Colonic mucosa (tissue), 4 donors: ENCODE results near the gene PACS1. TPM values are rescaled to one million over a fixed set of nuclear protein-coding genes. Genes with fewer than 3 reads are reported as not detected.

Experiments
- DNase-seq: peaks from one replicate; pipeline ENCODE4 v3.0.0-alpha.2; 2020
- H3K27ac ChIP-seq: fragments of 200-600 bp; one replicate; pipeline ENCODE4 v1.8.0; 2021
- H3K27me3 ChIP-seq: fragments of 200-600 bp; one replicate; pipeline ENCODE4 v1.8.0; 2021
- H3K36me3 ChIP-seq: fragments of 200-600 bp; one replicate; pipeline ENCODE4 v1.8.0; 2021
- H3K4me1 ChIP-seq: fragments of 200-600 bp; one replicate; pipeline ENCODE4 v1.8.0; 2021; ENCODE audit warnings: mild to moderate bottlenecking
- H3K4me3 ChIP-seq: fragments of 200-600 bp; one replicate; pipeline ENCODE4 v1.8.0; 2021
- H3K9ac ChIP-seq, 2 donors: one replicate each; pipeline ENCODE4 v1.7.0; 2013; ENCODE audit warnings: control low read depth in 2 of 2, low read depth in 2 of 2, low read length in 2 of 2
- H3K9me3 ChIP-seq: fragments of 200-600 bp; one replicate; pipeline ENCODE4 v1.8.0; 2021
- intact Hi-C: fragments of 100-400 bp; cut with DNase I; formaldehyde crosslinking; loops from one replicate; pipeline ENCODE4 v1.14.1; 2022
- total RNA-seq, 2 donors: library from RNA; stranded (reverse); fragmentation: NEBNext Ultra II Directional in 1 of 2; extraction: Animal tissue kit (Norgen Biotek cat#: 25700) in 1 of 2; gene quantifications; one replicate each; pipeline ENCODE4 v1.2.1, GENCODE V29; 2021
- TF ChIP-seq, protein P1 (sequence below): fragments of 200-600 bp; IDR thresholded peaks from one replicate; pipeline ENCODE4 v1.8.0; 2022; ENCODE audit warnings: antibody characterized with exemption, mild to moderate bottlenecking
- donor health status: healthy.
- donor health status: DM: no; HTN: no; CAD: no.
- donor health status: DM: no; HTN: no; CAD: no.

Gene PACS1
- total RNA-seq, 2 donors from 2014 or later = 10.1 to 20.9 TPM

DNA sequence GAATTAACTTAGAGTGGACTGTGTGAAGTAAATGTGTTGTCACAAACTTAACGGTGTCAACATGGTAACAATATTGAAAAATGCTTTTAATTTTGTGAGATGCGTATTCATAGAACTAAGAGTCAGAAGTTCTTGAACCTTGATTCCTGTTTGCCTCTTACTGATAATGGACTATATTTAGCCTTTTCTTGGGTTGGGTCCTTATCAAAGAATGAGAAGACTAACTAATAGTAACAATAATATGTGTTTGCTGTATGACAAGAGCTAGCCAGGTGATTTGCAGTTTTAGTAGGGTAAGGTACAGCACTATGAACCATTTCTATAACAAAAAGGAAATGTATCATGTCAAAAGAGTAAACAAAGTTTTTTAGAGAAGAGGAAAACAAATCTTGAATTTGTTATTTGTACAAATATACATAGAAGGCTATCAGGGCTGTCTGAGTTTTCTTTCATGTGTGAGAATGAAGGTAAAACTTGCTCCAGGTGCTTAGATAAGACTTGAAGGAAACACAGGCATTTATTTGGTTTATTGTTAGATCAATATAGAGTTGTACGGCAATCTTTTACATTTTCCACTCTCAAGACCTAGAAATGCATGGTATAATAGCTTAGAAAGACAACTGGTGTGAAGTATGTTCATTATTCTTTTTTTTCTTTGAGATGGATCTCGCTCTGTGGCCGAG is 74.1 kb downstream of the PACS1 start:
- H3K4me3 ChIP-seq = no peak overlapping the region
- TF ChIP-seq, protein P1, sequence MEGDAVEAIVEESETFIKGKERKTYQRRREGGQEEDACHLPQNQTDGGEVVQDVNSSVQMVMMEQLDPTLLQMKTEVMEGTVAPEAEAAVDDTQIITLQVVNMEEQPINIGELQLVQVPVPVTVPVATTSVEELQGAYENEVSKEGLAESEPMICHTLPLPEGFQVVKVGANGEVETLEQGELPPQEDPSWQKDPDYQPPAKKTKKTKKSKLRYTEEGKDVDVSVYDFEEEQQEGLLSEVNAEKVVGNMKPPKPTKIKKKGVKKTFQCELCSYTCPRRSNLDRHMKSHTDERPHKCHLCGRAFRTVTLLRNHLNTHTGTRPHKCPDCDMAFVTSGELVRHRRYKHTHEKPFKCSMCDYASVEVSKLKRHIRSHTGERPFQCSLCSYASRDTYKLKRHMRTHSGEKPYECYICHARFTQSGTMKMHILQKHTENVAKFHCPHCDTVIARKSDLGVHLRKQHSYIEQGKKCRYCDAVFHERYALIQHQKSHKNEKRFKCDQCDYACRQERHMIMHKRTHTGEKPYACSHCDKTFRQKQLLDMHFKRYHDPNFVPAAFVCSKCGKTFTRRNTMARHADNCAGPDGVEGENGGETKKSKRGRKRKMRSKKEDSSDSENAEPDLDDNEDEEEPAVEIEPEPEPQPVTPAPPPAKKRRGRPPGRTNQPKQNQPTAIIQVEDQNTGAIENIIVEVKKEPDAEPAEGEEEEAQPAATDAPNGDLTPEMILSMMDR = no peak
- no peaks in the 10 kb centered on the region for H3K4me1 ChIP-seq
- H3K27ac ChIP-seq = no peak overlapping the region
- no peaks in the 10 kb centered on the region for H3K9me3 ChIP-seq
- no peaks in the 10 kb centered on the region for H3K27me3 ChIP-seq
- DNase-seq = no peak
- H3K36me3 ChIP-seq = no peaks in the 10 kb centered on the region
- intact Hi-C loops = no loop called here
- no peak overlapping the region for H3K9ac ChIP-seq

DNA sequence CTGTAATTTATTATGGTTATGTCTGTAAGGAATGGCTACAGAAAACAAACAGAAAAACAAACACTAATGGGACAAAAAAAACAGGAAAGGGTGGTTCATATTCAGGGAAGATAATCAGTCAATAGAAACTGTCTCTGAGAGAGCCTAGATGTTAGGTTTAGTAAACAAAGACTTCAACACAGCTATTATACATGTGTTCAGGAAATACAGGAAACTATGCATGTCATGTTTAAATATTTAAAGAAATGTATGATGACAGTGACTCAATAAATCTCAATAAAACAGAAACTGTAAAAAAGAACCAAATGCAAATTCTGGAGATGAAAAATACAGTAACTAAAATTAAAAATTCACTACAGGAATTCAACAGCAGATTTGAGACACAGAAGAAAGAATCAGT is 76.0 kb downstream of the PACS1 start:
- no peak overlapping the region for H3K9ac ChIP-seq

DNA sequence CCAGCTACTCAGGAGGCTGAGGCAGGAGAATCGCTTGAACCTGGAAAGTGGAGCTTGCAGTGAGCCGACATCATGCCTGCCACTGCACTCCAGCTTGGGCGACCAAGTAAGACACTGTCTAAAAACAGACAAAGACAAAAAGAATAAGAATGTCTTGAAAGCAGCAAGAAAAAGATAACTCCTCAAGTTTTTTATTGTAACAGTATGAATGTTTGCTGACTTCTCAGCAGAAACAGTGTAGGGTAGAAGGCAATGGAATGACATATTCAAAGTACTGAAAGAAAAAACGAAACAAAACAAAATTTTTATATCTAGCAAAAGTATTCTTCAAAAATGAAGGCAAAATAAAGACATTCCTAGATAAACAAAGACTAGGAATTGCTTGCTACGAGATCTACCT is 76.9 kb downstream of the PACS1 start:
- H3K9ac ChIP-seq = no peak overlapping the region
- H3K27me3 ChIP-seq = no peaks in the 10 kb centered on the region
- H3K27ac ChIP-seq = no peak overlapping the region
- intact Hi-C loops = no loop called here
- DNase-seq = no peak
- H3K4me3 ChIP-seq = no peak overlapping the region
- no peaks in the 10 kb centered on the region for H3K36me3 ChIP-seq
- TF ChIP-seq, protein P1 = no peak
- H3K9me3 ChIP-seq = no peaks in the 10 kb centered on the region
- no peaks in the 10 kb centered on the region for H3K4me1 ChIP-seq

More for the DNA sequence above, 76.0 kb downstream of the PACS1 start:
- Histone ChIP-seq H3K27ac (no peak overlapping the region), H3K36me3 (no peaks in the 10 kb centered on the region), H3K4me1 (no peaks in the 10 kb centered on the region), H3K27me3 (no peaks in the 10 kb centered on the region), H3K4me3 (no peak overlapping the region), H3K9me3 (no peaks in the 10 kb centered on the region)
- TF ChIP-seq, protein P1 = no peak
- intact Hi-C loops = no loop called here
- DNase-seq = no peak

DNA sequence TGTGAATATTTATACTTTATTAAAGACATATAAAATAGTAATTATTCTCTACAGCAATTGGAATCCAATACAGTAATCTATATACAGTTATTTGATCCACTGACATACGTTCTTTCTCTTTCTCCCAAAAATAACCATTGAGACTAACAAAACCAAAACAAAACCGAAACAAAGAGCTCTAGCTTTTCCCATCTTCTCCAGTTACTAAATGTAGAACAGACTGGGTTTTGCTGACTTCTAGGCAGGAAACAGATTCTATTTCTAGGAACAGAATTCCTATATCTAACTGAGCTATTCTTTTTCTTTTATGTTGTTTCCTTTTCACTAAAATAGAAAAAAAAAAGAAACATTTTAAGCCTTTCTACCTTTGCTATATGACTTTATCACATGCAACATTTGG is 80.1 kb downstream of the PACS1 start:
- Histone ChIP-seq H3K27me3 (no peaks in the 10 kb centered on the region), H3K9ac (no peak overlapping the region), H3K4me3 (no peak overlapping the region), H3K36me3 (no peaks in the 10 kb centered on the region), H3K4me1 (no peaks in the 10 kb centered on the region), H3K9me3 (no peaks in the 10 kb centered on the region), H3K27ac (no peak overlapping the region)
- intact Hi-C loops = no loop called here
- DNase-seq = no peak
- TF ChIP-seq, protein P1 = no peak

DNA sequence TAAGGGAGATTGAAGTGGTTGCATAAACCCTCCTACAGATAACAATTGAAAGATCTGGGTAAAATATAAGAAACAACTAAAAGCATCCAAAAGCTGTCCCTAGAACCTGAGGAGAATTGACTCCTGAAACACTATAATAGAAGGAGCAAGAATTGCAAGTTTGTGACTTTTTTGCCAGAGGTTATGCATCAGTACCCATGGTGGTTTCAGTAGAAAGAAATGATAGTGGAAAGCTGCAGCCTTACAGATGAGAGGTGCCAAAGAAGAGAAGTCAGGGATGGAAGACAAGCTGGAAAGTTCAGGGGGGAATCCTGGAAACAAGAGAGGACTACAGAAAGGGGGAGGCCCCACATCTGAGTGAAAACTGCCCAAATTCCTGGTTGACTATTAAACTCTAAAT is 80.7 kb downstream of the PACS1 start:
- H3K9me3 ChIP-seq = no peaks in the 10 kb centered on the region
- H3K9ac ChIP-seq = no peak overlapping the region
- TF ChIP-seq, protein P1 = no peak
- no peak overlapping the region for H3K27ac ChIP-seq
- no peak for DNase-seq
- intact Hi-C loops = no loop called here
- H3K4me1 ChIP-seq = no peaks in the 10 kb centered on the region
- H3K36me3 ChIP-seq = no peaks in the 10 kb centered on the region
- H3K27me3 ChIP-seq = no peaks in the 10 kb centered on the region
- no peak overlapping the region for H3K4me3 ChIP-seq
